Tibial nerve (tissue), 3 donors: ENCODE results near the gene CLSTN1.

Experiments
- CTCF ChIP-seq, 5 experiments: fragments of 200-600 bp in 3 of 5; fragments of 450-650 bp in 2 of 5; sonication (generic) in 3 of 5; IDR thresholded peaks; one replicate each; pipeline ENCODE4 v1.5.1; 2016 to 2019; ENCODE audit warnings: antibody characterized with exemption in 5 of 5, mild to moderate bottlenecking in 3 of 5, moderate library complexity in 2 of 5
- POLR2A ChIP-seq, 2 donors: fragments of 450-650 bp; IDR thresholded peaks; one replicate each; pipeline ENCODE4 v1.6.1; 2017; ENCODE audit warnings: antibody characterized with exemption in 2 of 2, mild to moderate bottlenecking in 2 of 2, moderate library complexity in 2 of 2

- TF ChIP-seq CTCF (IDR thresholded peaks at IDR 0.05) (no peak), POLR2A (IDR thresholded peaks at IDR 0.05) (no peak)
These were observed 35.7 kb upstream of the CLSTN1 start for GRCh38 chr1:9859281-9860014.
